Measurements from ENCODE around the gene TAAR6. TPM values are rescaled to one million over a fixed set of nuclear protein-coding genes. Genes with fewer than 3 reads are reported as not detected.

The TAAR6 gene
- total and polyA plus RNA-seq, 4 donors = not detected

GRCh38 chr6:132592855-132593254, 22.7 kb downstream of the TAAR6 start:
- Histone ChIP-seq H3K36me3 (ENCODE audit: control insufficient read depth in 4 of 4, insufficient read depth in 3 of 4, low read depth in 1 of 4, low read length in 3 of 4) (no peaks in the 10 kb centered on the region), H3K9ac (ENCODE audit: low read depth in 1 of 2, low read length in 2 of 2) (no peak overlapping the region), H3K4me1 (ENCODE audit: control insufficient read depth in 4 of 4, insufficient read depth in 4 of 4, low read length in 3 of 4) (no peaks in the 10 kb centered on the region), H3K27me3 (ENCODE audit: control insufficient read depth in 4 of 4, insufficient read depth in 4 of 4, low read length in 3 of 4) (no peaks in the 10 kb centered on the region), H3K4me3 (ENCODE audit: low read depth in 1 of 3, low read length in 3 of 3) (no peak overlapping the region), H3K27ac (ENCODE audit: low read depth in 1 of 2, low read length in 2 of 2) (no peak overlapping the region), H3K9me3 (ENCODE audit: control insufficient read depth in 4 of 4, low read length in 3 of 4) (no peaks in the 10 kb centered on the region)
- 74% methylated on average over 2 of the region's 2 CpGs for WGBS
- no peak for DNase-seq (ENCODE audit: low spot score)
- TF ChIP-seq NR2F2 (IDR thresholded peaks at IDR 0.05) (no peak), YY1 (IDR thresholded peaks at IDR 0.05) (no peak), FOXA1 (IDR thresholded peaks at IDR 0.05) (no peak), REST (IDR thresholded peaks at IDR 0.05) (no peak), TAF1 (conservative IDR thresholded peaks at IDR 0.05) (no peak), HNF4G (IDR thresholded peaks at IDR 0.05) (no peak), CTCF (IDR thresholded peaks at IDR 0.05; ENCODE audit: low read depth, low read length, missing input control) (no peak)

- WGBS = 32% methylated on average over 6 of the region's 6 CpGs
- DNase-seq (ENCODE audit: low spot score) = no peak
Measured at GRCh38 chr6:132596201-132596600, 26.1 kb downstream of the TAAR6 start.

More at GRCh38 chr6:132596201-132596600, 26.1 kb downstream of the TAAR6 start:
- peaks cover 0 to 5% (median 3%) of the 10 kb centered on the region in 4 donors for H3K4me1 ChIP-seq (ENCODE audit: control insufficient read depth in 4 of 4, insufficient read depth in 4 of 4, low read length in 3 of 4)
- H3K9ac ChIP-seq (ENCODE audit: low read depth in 1 of 2, low read length in 2 of 2) = peak overlapping the region in 1 of 2 donors; percentile 50
- no peaks in the 10 kb centered on the region for H3K27me3 ChIP-seq (ENCODE audit: control insufficient read depth in 4 of 4, insufficient read depth in 4 of 4, low read length in 3 of 4)
- peak overlapping the region; percentile 64 to 83 for H3K27ac ChIP-seq (ENCODE audit: low read depth in 1 of 2, low read length in 2 of 2)
- H3K36me3 ChIP-seq (ENCODE audit: control insufficient read depth in 4 of 4, insufficient read depth in 3 of 4, low read depth in 1 of 4, low read length in 3 of 4) = no peaks in the 10 kb centered on the region
- no peak overlapping the region for H3K4me3 ChIP-seq (ENCODE audit: low read depth in 1 of 3, low read length in 3 of 3)
- no peaks in the 10 kb centered on the region for H3K9me3 ChIP-seq (ENCODE audit: control insufficient read depth in 4 of 4, low read length in 3 of 4)
- TF ChIP-seq NR2F2 (IDR thresholded peaks at IDR 0.05) (no peak), CTCF (IDR thresholded peaks at IDR 0.05; ENCODE audit: low read depth, low read length, missing input control) (no peak), RXRA (IDR thresholded peaks at IDR 0.05) (peak; percentile 10 to 68), GABPA (IDR thresholded peaks at IDR 0.05 in 1 of 2, conservative IDR thresholded peaks at IDR 0.05 in 1 of 2) (no peak), EGR1 (IDR thresholded peaks at IDR 0.05; ENCODE audit: low read depth in 2 of 2) (peak in 1 of 2 donors; percentile 10), YY1 (IDR thresholded peaks at IDR 0.05) (peak; percentile 69), MAX (IDR thresholded peaks at IDR 0.05) (peak; percentile 12), ATF3 (IDR thresholded peaks at IDR 0.05) (no peak), ZBTB33 (IDR thresholded peaks at IDR 0.05) (no peak), HNF4G (IDR thresholded peaks at IDR 0.05) (peak; percentile 82), RAD21 (IDR thresholded peaks at IDR 0.05) (peak; percentile 10 to 39), FOXA2 (IDR thresholded peaks at IDR 0.05) (no peak), REST (IDR thresholded peaks at IDR 0.05) (peak; percentile 83), HNF4A (conservative IDR thresholded peaks at IDR 0.05) (peak; percentile 91 to 99), TAF1 (conservative IDR thresholded peaks at IDR 0.05) (no peak), FOXA1 (IDR thresholded peaks at IDR 0.05) (no peak), JUND (IDR thresholded peaks at IDR 0.05) (peak in 1 of 2 donors; percentile 87), SP1 (IDR thresholded peaks at IDR 0.05) (peak; percentile 67)

Data from liver (tissue), 9 donors.